Keratinocyte (primary cell): ENCODE data around the gene CHERP. TPM values are rescaled to one million over a fixed set of nuclear protein-coding genes. Genes with fewer than 3 reads are reported as not detected.

Experiments
- DNase-seq: peaks from one replicate; pipeline ENCODE4 v3.0.0-alpha.2; 2011; ENCODE audit warnings: low read depth, missing footprints, low spot score
- FAIRE-seq: peaks from 2 replicates; lab custom pipeline; 2011; peaks lifted over from hg19 to GRCh38; lab: Jason Lieb, UNC
- H2AFZ ChIP-seq: 2 replicates; pipeline ENCODE4 v1.6.0; 2012; ENCODE audit warnings: low read length, control low read depth, inconsistent platforms; ENCODE audit not compliant: control insufficient read depth
- H3K27ac ChIP-seq: 2 replicates; pipeline ENCODE4 v1.5.1; 2011; ENCODE audit warnings: low read length; ENCODE audit not compliant: control insufficient read depth, insufficient read depth
- H3K27me3 ChIP-seq: 3 replicates; pipeline ENCODE4 v1.6.0; 2011; ENCODE audit warnings: low read length; ENCODE audit not compliant: control insufficient read depth, insufficient read depth; ENCODE audit errors: extremely low read depth
- H3K36me3 ChIP-seq, 2 experiments: 2 replicates in 1 of 2; 3 replicates in 1 of 2; pipeline ENCODE4 v1.5.1; 2011; ENCODE audit warnings: low read length in 2 of 2, mild to moderate bottlenecking in 1 of 2; ENCODE audit not compliant: control insufficient read depth in 2 of 2, insufficient read depth in 2 of 2; ENCODE audit errors: extremely low read depth in 1 of 2
- H3K4me1 ChIP-seq: 3 replicates; pipeline ENCODE4 v1.5.1; 2011; ENCODE audit warnings: low read length; ENCODE audit not compliant: control insufficient read depth, insufficient read depth; ENCODE audit errors: extremely low read depth
- H3K4me2 ChIP-seq: 3 replicates; pipeline ENCODE4 v1.6.0; 2011; ENCODE audit warnings: low read depth, low read length; ENCODE audit not compliant: control insufficient read depth, insufficient read depth; ENCODE audit errors: extremely low read depth
- H3K4me3 ChIP-seq, 3 experiments: fragments of 200-600 bp in 1 of 3; sonication (generic) in 1 of 3; 2 replicates in 2 of 3; 3 replicates in 1 of 3; pipeline ENCODE4 v1.5.1; 2011 to 2016; ENCODE audit warnings: low read length in 3 of 3, mild to moderate bottlenecking in 3 of 3, control low read depth in 2 of 3, inconsistent platforms in 1 of 3, low read depth in 1 of 3, mixed read lengths in 1 of 3, mixed run types in 1 of 3, moderate library complexity in 1 of 3; ENCODE audit not compliant: control insufficient read depth in 2 of 3, insufficient read depth in 2 of 3; ENCODE audit errors: extremely low read depth in 1 of 3
- H3K79me2 ChIP-seq: 2 replicates; pipeline ENCODE4 v1.6.0; 2012; ENCODE audit warnings: low read length; ENCODE audit not compliant: control insufficient read depth, insufficient read depth
- H3K9ac ChIP-seq: 3 replicates; pipeline ENCODE4 v1.6.0; 2011; ENCODE audit warnings: low read length; ENCODE audit not compliant: control insufficient read depth, insufficient read depth; ENCODE audit errors: extremely low read depth
- H3K9me1 ChIP-seq: 3 replicates; pipeline ENCODE4 v1.6.0; 2011; ENCODE audit warnings: low read length; ENCODE audit not compliant: control insufficient read depth, insufficient read depth; ENCODE audit errors: extremely low read depth
- H3K9me3 ChIP-seq: 2 replicates; pipeline ENCODE4 v1.5.1; 2012; ENCODE audit warnings: low read depth, low read length; ENCODE audit not compliant: control insufficient read depth
- H4K20me1 ChIP-seq: 3 replicates; pipeline ENCODE4 v1.6.0; 2011; ENCODE audit warnings: low read length; ENCODE audit not compliant: control insufficient read depth, insufficient read depth; ENCODE audit errors: extremely low read depth
- CTCF ChIP-seq, 3 experiments: IDR thresholded peaks in 1 of 3; conservative IDR thresholded peaks in 1 of 3; optimal IDR thresholded peaks in 1 of 3; 2 replicates in 2 of 3; 3 replicates in 1 of 3; pipeline versions ENCODE3 to v1.5.1; 2011; ENCODE audit warnings: low read length in 3 of 3, mild to moderate bottlenecking in 3 of 3, moderate library complexity in 2 of 3, control low read depth in 1 of 3, inconsistent platforms in 1 of 3; ENCODE audit not compliant: insufficient read depth in 2 of 3; ENCODE audit errors: extremely low read depth in 1 of 3
- EZH2 ChIP-seq: IDR thresholded peaks from one replicate; pipeline ENCODE4 v1.6.1; 2012; ENCODE audit warnings: inconsistent platforms, mild to moderate bottlenecking, low read length, moderate library complexity
- dilution Hi-C: fragments of 300-500 bp; cut with MboI; formaldehyde crosslinking; loops from one replicate; pipeline ENCODE4 v1.7.0; 2020; ENCODE audit warnings: low sequenced_read_pairs; ENCODE audit not compliant: extremely low pct_ligation_motif_present
- polyA plus RNA-seq, 5 experiments: library from polyadenylated mRNA; depleted of rRNA in 3 of 5; stranded (reverse) in 3 of 5; stranded (forward) in 1 of 5; unstranded in 1 of 5; fragments of >200 nt; gene quantifications; 1 replicate in 1 of 5; 2 replicates in 3 of 5; 3 replicates in 1 of 5; pipeline versions ENCODE4 v1.2.1 to v1.2.3, GENCODE V29; 2011 to 2012; ENCODE audit warnings: missing spikeins in 2 of 5, low read depth in 1 of 5, low replicate concordance in 1 of 5

Gene CHERP
- polyA plus RNA-seq, 1 donor (not counting 4 experiments of a cell fraction or from before 2014, with no cell fraction given), result 3.6 TPM

DNA sequence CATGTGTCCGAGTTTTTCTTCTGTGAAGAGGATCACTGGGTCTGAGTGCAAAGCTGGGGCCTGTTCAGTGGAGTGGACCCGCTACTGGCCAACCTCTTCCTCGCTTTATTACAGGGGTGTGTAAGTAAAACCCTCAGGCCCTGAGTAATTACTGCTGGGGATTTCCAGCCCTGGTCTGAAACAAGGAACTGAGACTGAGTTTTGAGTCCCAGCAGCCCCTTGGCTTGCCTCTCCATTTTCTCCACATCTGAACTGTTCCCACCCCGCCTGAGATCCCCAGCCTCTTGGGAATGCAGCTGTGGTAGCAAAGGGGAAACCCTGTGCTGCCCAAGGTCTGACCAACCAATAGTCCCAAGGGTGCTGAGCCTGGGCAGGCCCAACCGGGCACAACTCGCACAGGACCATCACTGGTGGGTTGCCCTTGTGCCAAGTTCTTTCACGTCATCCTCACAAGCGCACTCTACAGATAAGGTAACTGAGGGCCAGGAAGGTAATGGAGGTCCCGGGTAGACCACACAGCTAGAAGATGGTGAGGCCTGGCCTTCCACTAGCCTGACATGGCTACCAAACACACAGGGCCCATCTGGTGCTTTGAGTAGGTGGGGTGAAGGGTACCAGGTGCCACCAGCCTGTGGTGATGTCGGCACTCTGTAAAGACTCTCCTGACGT, 43.7 kb upstream of the CHERP start:
- H3K4me3 ChIP-seq, result no peak overlapping the region
- H3K27ac ChIP-seq, result peak overlapping the region; percentile 83
- peaks cover 56% of the 10 kb centered on the region for H3K4me1 ChIP-seq
- FAIRE-seq, result no peak
- no peak for TF ChIP-seq EZH2
- TF ChIP-seq CTCF (optimal IDR thresholded peaks at IDR 0.05 in 1 of 3, IDR thresholded peaks at IDR 0.05 in 1 of 3, conservative IDR thresholded peaks at IDR 0.05 in 1 of 3; ENCODE audit: extremely low read depth in 1 of 3, insufficient read depth in 2 of 3, low read length in 3 of 3), result no peak
- no peak overlapping the region for H2AFZ ChIP-seq
- peak overlapping the region; percentile 60 for H3K9ac ChIP-seq
- peaks cover 92% of the 10 kb centered on the region for H3K79me2 ChIP-seq
- no peak for DNase-seq
- H3K36me3 ChIP-seq, result peaks cover 0 to 9% of the 10 kb centered on the region in 2 experiments
- H3K9me3 ChIP-seq, result no peaks in the 10 kb centered on the region
- peaks cover 13% of the 10 kb centered on the region for H4K20me1 ChIP-seq
- dilution Hi-C loops, result no loop called here
- no peaks in the 10 kb centered on the region for H3K27me3 ChIP-seq
- H3K9me1 ChIP-seq, result peaks cover 29% of the 10 kb centered on the region
- H3K4me2 ChIP-seq, result peak overlapping the region; percentile 10

DNA sequence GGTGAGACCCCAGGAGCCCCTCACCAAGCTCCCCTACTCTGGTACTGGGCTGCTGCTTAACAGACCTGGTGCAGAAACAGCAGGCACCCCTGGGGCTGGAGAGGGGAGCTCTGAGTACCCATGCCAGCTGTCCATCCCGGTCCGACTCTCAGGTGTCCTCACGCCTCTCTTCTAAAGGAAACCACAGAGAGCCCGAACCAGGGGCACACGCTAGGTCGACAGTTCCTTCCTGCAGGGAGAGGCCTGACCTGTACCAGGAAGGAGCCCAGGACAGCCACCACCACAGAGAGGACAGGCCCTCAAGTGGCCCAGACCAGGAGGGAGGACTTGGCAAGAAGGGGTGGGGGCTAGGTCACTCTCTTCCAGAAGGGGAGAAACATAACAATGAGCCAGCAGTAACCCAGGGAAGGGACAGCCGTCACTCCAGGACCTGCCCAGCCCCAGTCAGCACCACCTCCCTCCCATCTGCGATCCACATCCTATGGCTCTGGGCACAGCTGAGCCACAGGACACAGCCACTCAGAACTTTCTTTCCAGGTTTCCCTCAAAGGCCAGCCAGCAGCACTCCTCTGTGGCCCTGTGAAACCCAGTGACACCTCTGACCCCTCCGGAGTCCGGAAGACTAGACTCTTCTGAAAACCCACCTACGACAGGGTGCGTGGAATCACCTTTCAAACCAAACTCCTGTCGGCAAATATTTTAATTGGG, 43.0 kb upstream of the CHERP start:
- Histone ChIP-seq H3K4me1 (peaks cover 56% of the 10 kb centered on the region), H2AFZ (no peak overlapping the region), H3K27ac (peak overlapping the region; percentile 83), H3K79me2 (peaks cover 93% of the 10 kb centered on the region), H3K9me1 (peaks cover 29% of the 10 kb centered on the region), H3K27me3 (no peaks in the 10 kb centered on the region), H3K9me3 (no peaks in the 10 kb centered on the region), H3K9ac (peak overlapping the region; percentile 69), H3K36me3 (peaks cover 3 to 9% of the 10 kb centered on the region in 2 experiments), H3K4me2 (no peak overlapping the region), H4K20me1 (peaks cover 13% of the 10 kb centered on the region), H3K4me3 (no peak overlapping the region)
- dilution Hi-C loops, result no loop called here
- no peak for FAIRE-seq
- no peak for DNase-seq
- TF ChIP-seq EZH2 (no peak), CTCF (optimal IDR thresholded peaks at IDR 0.05 in 1 of 3, IDR thresholded peaks at IDR 0.05 in 1 of 3, conservative IDR thresholded peaks at IDR 0.05 in 1 of 3; ENCODE audit: extremely low read depth in 1 of 3, insufficient read depth in 2 of 3, low read length in 3 of 3) (no peak)
